Measurements from ENCODE around the gene CDCA3.

Gene CDCA3

GRCh38 chr12:6818645-6819044 lies 32.4 kb downstream of the CDCA3 start:
- no peak for TF ChIP-seq CTCF (IDR thresholded peaks at IDR 0.05; ENCODE audit: low read depth, low read length)
- DNase-seq (ENCODE audit: low read depth in 2 of 2): no peak
- H3K4me3 ChIP-seq (replicated peaks in 1 of 2; ENCODE audit: low read depth in 2 of 2, low read length in 2 of 2): no peak overlapping the region

- no peak for TF ChIP-seq CTCF (IDR thresholded peaks at IDR 0.05; ENCODE audit: low read depth, low read length)
- DNase-seq (ENCODE audit: low read depth in 2 of 2): no peak
- no peak overlapping the region for H3K4me3 ChIP-seq (replicated peaks in 1 of 2; ENCODE audit: low read depth in 2 of 2, low read length in 2 of 2)
These were observed 32.9 kb downstream of the CDCA3 start for GRCh38 chr12:6818222-6818621.

GRCh38 chr12:6817662-6818157 lies 33.4 kb downstream of the CDCA3 start:
- no peak for TF ChIP-seq CTCF (IDR thresholded peaks at IDR 0.05; ENCODE audit: low read depth, low read length)
- no peak for DNase-seq (ENCODE audit: low read depth in 2 of 2)
- no peak overlapping the region for H3K4me3 ChIP-seq (replicated peaks in 1 of 2; ENCODE audit: low read depth in 2 of 2, low read length in 2 of 2)

- no peak for TF ChIP-seq CTCF (IDR thresholded peaks at IDR 0.05; ENCODE audit: low read depth, low read length)
These were observed 34.0 kb downstream of the CDCA3 start for GRCh38 chr12:6817098-6817497.

GRCh38 chr12:6816598-6816997 lies 34.5 kb downstream of the CDCA3 start:
- no peak for DNase-seq (ENCODE audit: low read depth in 2 of 2)
- no peak for TF ChIP-seq CTCF (IDR thresholded peaks at IDR 0.05; ENCODE audit: low read depth, low read length)
- no peak overlapping the region for H3K4me3 ChIP-seq (replicated peaks in 1 of 2; ENCODE audit: low read depth in 2 of 2, low read length in 2 of 2)

More at GRCh38 chr12:6817098-6817497, 34.0 kb downstream of the CDCA3 start:
- H3K4me3 ChIP-seq (replicated peaks in 1 of 2; ENCODE audit: low read depth in 2 of 2, low read length in 2 of 2): no peak overlapping the region
- no peak for DNase-seq (ENCODE audit: low read depth in 2 of 2)

GRCh38 chr12:6813363-6813762 lies 37.7 kb downstream of the CDCA3 start:
- no peak for TF ChIP-seq CTCF (IDR thresholded peaks at IDR 0.05; ENCODE audit: low read depth, low read length)
- no peak for DNase-seq (ENCODE audit: low read depth in 2 of 2)
- no peak overlapping the region for H3K4me3 ChIP-seq (replicated peaks in 1 of 2; ENCODE audit: low read depth in 2 of 2, low read length in 2 of 2)

- no peak for TF ChIP-seq CTCF (IDR thresholded peaks at IDR 0.05; ENCODE audit: low read depth, low read length)
- DNase-seq (ENCODE audit: low read depth in 2 of 2): no peak
- no peak overlapping the region for H3K4me3 ChIP-seq (replicated peaks in 1 of 2; ENCODE audit: low read depth in 2 of 2, low read length in 2 of 2)
These were observed 40.3 kb downstream of the CDCA3 start for GRCh38 chr12:6810758-6811157.

Measured in cardiac fibroblast (primary cell).